HepG2 (cell line): ENCODE results near the gene EPHA2. TPM values are rescaled to one million over a fixed set of nuclear protein-coding genes. Genes with fewer than 3 reads are reported as not detected.
A peak's percentile ranks its signal among the peaks of the same experiment; 100 is the strongest.

Source experiments
- ATF7 ChIP-seq, 2 experiments: fragments of 450-650 bp in 1 of 2; sonication (generic) in 1 of 2; formaldehyde crosslinking in 1 of 2; IDR thresholded peaks; 2 replicates each; pipeline versions ENCODE4 v1.4.0 to v1.6.1; 2016 to 2020; ENCODE audit warnings: antibody characterized with exemption in 1 of 2, mild to moderate bottlenecking in 1 of 2, missing genetic modification reagents in 1 of 2
- CREB1 ChIP-seq, 2 experiments: fragments of 450-650 bp in 1 of 2; IDR thresholded peaks; 2 replicates each; pipeline ENCODE4 v1.6.1; 2016 to 2017; ENCODE audit warnings: control low read depth in 1 of 2, mild to moderate bottlenecking in 1 of 2, missing compliant biosample characterization in 1 of 2, missing genetic modification characterization in 1 of 2
- ELF4 ChIP-seq: sonication (generic); formaldehyde crosslinking; IDR thresholded peaks from 2 replicates; pipeline ENCODE4 v1.5.0; 2020; ENCODE audit warnings: missing genetic modification reagents, mild to moderate bottlenecking, moderate library complexity, borderline replicate concordance
- ETV5 ChIP-seq: IDR thresholded peaks from 2 replicates; pipeline ENCODE4 v1.6.1; 2018; ENCODE audit warnings: missing biosample characterization, missing genetic modification reagents, inconsistent platforms, borderline replicate concordance
- GATAD1 ChIP-seq: IDR thresholded peaks from 2 replicates; pipeline ENCODE4 v1.6.1; 2016; ENCODE audit warnings: missing genetic modification reagents, missing compliant biosample characterization
- HMGA1 ChIP-seq: sonication (generic); formaldehyde crosslinking; conservative IDR thresholded peaks from 2 replicates; pipeline ENCODE4 v1.4.0; 2020; ENCODE audit warnings: missing genetic modification reagents
- MAZ ChIP-seq, 2 experiments: sonication (generic) in 1 of 2; formaldehyde crosslinking in 1 of 2; IDR thresholded peaks; 2 replicates each; pipeline versions ENCODE4 v1.5.0 to v1.6.1; 2012 to 2020; ENCODE audit warnings: low read depth in 2 of 2, mild to moderate bottlenecking in 2 of 2, borderline replicate concordance in 1 of 2, improper control_type of control experiment in 1 of 2, low read length in 1 of 2, missing genetic modification reagents in 1 of 2, moderate library complexity in 1 of 2
- SALL1 ChIP-seq: sonication (generic); formaldehyde crosslinking; IDR thresholded peaks from 2 replicates; pipeline ENCODE4 v1.8.0; 2022; ENCODE audit warnings: mild to moderate bottlenecking, missing genetic modification reagents
- ZNF224 ChIP-seq: sonication (generic); formaldehyde crosslinking; IDR thresholded peaks from 2 replicates; pipeline ENCODE4 v1.5.0; 2020; ENCODE audit warnings: mild to moderate bottlenecking, missing genetic modification reagents
- polyA plus RNA-seq, 8 experiments: library from polyadenylated mRNA; depleted of rRNA in 3 of 8; stranded (reverse) in 7 of 8; unstranded in 1 of 8; fragments of >200 nt; fragmentation: Illumina TruSeq in 4 of 8; extraction: Trizol in 4 of 8; gene quantifications; 2 replicates each; pipeline versions ENCODE4 v1.2.1 to v1.2.3, GENCODE V29; 2011 to 2016; ENCODE audit warnings: low read depth in 4 of 8, missing spikeins in 1 of 8, mixed read lengths in 1 of 8; ENCODE audit not compliant: insufficient read depth in 1 of 8
- total RNA-seq, 5 experiments: library from RNA; depleted of rRNA; stranded (reverse); fragments of >200 nt; fragmentation: Illumina TruSeq; extraction: Trizol; gene quantifications; 2 replicates each; pipeline ENCODE4 v1.2.3, GENCODE V29; 2016; ENCODE audit warnings: low read depth in 1 of 5
- TF ChIP-seq, protein P1 (sequence below): sonication (generic); formaldehyde crosslinking; IDR thresholded peaks from 2 replicates; pipeline ENCODE4 v1.5.0; 2020; ENCODE audit warnings: missing genetic modification reagents
- TF ChIP-seq, protein P2 (sequence below): sonication (generic); formaldehyde crosslinking; IDR thresholded peaks from 2 replicates; pipeline ENCODE4 v1.5.1; 2020; ENCODE audit warnings: missing genetic modification reagents, mild to moderate bottlenecking, borderline replicate concordance
- TF ChIP-seq, protein P3 (sequence below): sonication (generic); formaldehyde crosslinking; IDR thresholded peaks from 2 replicates; pipeline ENCODE4 v1.4.0; 2020; ENCODE audit warnings: missing genetic modification reagents
- TF ChIP-seq, protein P4 (sequence below): sonication (generic); formaldehyde crosslinking; IDR thresholded peaks from 2 replicates; pipeline ENCODE4 v1.8.0; 2022; ENCODE audit warnings: mild to moderate bottlenecking, missing genetic modification reagents
- TF ChIP-seq, protein P5 (sequence below): sonication (generic); formaldehyde crosslinking; IDR thresholded peaks from 2 replicates; pipeline ENCODE4 v1.4.0; 2020; ENCODE audit warnings: missing genetic modification reagents, mild to moderate bottlenecking, borderline replicate concordance
- TF ChIP-seq, protein P6 (sequence below): IDR thresholded peaks from 2 replicates; pipeline ENCODE4 v1.6.1; 2016

EPHA2 gene
- total and polyA plus RNA-seq, 2 of the 13 experiments (the other 11 are each of a cell fraction or from before 2014, with no cell fraction given): 33.6 to 53.6 TPM

DNA sequence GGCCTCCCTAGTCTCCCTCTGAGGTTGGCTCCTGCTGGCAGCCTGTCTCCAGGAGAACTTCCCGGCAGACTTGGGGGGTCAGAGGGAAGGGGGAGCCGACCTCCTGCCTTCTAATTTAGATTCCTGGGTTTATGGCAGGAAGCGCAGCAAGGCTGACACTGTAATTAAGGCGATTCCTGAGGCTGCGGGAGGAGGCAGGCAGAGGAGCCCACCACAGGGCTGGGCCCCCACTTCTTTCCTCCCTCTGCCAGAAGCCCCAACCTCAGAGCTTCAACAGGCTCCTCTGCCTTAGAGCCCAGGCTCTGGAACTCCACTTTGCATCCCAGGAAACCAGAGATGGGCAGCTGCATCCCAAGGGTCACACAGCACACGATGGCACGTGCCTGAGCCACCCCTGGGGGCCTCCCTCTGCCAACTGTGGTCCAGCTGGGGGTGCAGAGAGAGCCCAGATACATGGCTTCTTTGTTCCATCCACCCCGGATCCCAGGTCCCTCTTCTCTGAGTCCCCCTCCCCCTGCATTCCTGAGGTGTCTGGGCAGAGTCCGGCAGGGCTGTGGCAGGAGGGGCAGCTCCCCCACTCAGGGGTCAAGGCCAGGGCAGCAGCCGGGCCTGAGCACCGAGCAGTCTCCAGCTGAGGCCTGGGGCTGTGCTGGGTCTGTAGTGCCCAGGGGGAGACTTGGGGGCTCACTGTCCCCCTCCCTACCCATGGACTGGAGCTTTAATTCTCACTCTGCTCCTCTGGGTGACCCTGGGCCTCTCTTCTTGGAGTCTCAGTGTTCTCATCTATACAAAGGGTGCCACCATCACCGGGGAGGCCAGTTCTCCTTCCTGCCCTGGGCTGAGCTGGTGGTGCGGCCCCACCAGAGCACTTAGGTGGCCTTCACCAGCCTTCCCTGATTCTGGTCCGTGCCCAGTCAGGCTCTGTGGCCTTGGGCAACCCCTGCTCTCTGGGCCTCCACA is 43.0 kb downstream of the EPHA2 start (continued):
- TF ChIP-seq, protein P1, sequence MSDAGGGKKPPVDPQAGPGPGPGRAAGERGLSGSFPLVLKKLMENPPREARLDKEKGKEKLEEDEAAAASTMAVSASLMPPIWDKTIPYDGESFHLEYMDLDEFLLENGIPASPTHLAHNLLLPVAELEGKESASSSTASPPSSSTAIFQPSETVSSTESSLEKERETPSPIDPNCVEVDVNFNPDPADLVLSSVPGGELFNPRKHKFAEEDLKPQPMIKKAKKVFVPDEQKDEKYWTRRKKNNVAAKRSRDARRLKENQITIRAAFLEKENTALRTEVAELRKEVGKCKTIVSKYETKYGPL (CRISPR knock-in tag): no peak
- TF ChIP-seq, protein P2, sequence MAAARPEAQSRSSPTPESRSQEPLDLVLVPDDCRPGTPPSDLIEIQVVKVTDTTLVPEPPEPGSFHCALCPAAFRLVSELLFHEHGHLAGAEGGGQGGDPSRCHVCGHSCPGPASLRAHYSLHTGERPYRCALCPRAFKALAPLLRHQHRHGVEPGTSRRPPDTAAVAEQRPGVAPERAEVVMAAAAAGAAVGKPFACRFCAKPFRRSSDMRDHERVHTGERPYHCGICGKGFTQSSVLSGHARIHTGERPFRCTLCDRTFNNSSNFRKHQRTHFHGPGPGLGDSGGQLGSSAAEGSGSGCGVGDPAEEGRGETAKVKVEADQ (CRISPR knock-in tag): peak; percentile 77
- no peak for TF ChIP-seq ZNF224
- TF ChIP-seq GATAD1 (CRISPR knock-in tag): 0 out of 2 replicates have a peak, but pooled peaks have one; percentile 31
- TF ChIP-seq ATF7 (IDR thresholded peaks at IDR 0.05): no peak
- no peak; the same call in 1 of the 2 replicates for TF ChIP-seq ATF7 (CRISPR knock-in tag; IDR thresholded peaks at IDR 0.05)
- TF ChIP-seq ETV5 (CRISPR knock-in tag): peak; percentile 74
- TF ChIP-seq, protein P3, sequence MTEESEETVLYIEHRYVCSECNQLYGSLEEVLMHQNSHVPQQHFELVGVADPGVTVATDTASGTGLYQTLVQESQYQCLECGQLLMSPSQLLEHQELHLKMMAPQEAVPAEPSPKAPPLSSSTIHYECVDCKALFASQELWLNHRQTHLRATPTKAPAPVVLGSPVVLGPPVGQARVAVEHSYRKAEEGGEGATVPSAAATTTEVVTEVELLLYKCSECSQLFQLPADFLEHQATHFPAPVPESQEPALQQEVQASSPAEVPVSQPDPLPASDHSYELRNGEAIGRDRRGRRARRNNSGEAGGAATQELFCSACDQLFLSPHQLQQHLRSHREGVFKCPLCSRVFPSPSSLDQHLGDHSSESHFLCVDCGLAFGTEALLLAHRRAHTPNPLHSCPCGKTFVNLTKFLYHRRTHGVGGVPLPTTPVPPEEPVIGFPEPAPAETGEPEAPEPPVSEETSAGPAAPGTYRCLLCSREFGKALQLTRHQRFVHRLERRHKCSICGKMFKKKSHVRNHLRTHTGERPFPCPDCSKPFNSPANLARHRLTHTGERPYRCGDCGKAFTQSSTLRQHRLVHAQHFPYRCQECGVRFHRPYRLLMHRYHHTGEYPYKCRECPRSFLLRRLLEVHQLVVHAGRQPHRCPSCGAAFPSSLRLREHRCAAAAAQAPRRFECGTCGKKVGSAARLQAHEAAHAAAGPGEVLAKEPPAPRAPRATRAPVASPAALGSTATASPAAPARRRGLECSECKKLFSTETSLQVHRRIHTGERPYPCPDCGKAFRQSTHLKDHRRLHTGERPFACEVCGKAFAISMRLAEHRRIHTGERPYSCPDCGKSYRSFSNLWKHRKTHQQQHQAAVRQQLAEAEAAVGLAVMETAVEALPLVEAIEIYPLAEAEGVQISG: peak; percentile 46; the same call in 1 of the 2 replicates
- TF ChIP-seq, protein P4, sequence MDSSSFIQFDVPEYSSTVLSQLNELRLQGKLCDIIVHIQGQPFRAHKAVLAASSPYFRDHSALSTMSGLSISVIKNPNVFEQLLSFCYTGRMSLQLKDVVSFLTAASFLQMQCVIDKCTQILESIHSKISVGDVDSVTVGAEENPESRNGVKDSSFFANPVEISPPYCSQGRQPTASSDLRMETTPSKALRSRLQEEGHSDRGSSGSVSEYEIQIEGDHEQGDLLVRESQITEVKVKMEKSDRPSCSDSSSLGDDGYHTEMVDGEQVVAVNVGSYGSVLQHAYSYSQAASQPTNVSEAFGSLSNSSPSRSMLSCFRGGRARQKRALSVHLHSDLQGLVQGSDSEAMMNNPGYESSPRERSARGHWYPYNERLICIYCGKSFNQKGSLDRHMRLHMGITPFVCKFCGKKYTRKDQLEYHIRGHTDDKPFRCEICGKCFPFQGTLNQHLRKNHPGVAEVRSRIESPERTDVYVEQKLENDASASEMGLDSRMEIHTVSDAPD (CRISPR knock-in tag): peak; percentile 4; the same call in 1 of the 2 replicates
- TF ChIP-seq SALL1 (CRISPR knock-in tag): peak; percentile 81; the same call in 1 of the 2 replicates
- TF ChIP-seq, protein P5, sequence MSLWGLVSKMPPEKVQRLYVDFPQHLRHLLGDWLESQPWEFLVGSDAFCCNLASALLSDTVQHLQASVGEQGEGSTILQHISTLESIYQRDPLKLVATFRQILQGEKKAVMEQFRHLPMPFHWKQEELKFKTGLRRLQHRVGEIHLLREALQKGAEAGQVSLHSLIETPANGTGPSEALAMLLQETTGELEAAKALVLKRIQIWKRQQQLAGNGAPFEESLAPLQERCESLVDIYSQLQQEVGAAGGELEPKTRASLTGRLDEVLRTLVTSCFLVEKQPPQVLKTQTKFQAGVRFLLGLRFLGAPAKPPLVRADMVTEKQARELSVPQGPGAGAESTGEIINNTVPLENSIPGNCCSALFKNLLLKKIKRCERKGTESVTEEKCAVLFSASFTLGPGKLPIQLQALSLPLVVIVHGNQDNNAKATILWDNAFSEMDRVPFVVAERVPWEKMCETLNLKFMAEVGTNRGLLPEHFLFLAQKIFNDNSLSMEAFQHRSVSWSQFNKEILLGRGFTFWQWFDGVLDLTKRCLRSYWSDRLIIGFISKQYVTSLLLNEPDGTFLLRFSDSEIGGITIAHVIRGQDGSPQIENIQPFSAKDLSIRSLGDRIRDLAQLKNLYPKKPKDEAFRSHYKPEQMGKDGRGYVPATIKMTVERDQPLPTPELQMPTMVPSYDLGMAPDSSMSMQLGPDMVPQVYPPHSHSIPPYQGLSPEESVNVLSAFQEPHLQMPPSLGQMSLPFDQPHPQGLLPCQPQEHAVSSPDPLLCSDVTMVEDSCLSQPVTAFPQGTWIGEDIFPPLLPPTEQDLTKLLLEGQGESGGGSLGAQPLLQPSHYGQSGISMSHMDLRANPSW (CRISPR knock-in tag): no peak
- TF ChIP-seq, protein P6, sequence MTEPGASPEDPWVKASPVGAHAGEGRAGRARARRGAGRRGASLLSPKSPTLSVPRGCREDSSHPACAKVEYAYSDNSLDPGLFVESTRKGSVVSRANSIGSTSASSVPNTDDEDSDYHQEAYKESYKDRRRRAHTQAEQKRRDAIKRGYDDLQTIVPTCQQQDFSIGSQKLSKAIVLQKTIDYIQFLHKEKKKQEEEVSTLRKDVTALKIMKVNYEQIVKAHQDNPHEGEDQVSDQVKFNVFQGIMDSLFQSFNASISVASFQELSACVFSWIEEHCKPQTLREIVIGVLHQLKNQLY (CRISPR knock-in tag): 0 out of 2 replicates have a peak, but pooled peaks have one; percentile 32
- peak; percentile 89 for TF ChIP-seq MAZ (IDR thresholded peaks at IDR 0.05; ENCODE audit: borderline replicate concordance, low read depth, low read length)
- TF ChIP-seq MAZ (CRISPR knock-in tag; IDR thresholded peaks at IDR 0.05; ENCODE audit: low read depth): peak; percentile 76
- no peak for TF ChIP-seq HMGA1
- TF ChIP-seq CREB1 (IDR thresholded peaks at IDR 0.05): no peak
- peak; percentile 40; the same call in 1 of the 2 replicates for TF ChIP-seq CREB1 (CRISPR knock-in tag; IDR thresholded peaks at IDR 0.05)
- no peak for TF ChIP-seq ELF4 (CRISPR knock-in tag)
